Omental fat pad (tissue), 4 donors: Measurements from ENCODE around the gene BCR. TPM values are rescaled to one million over a fixed set of nuclear protein-coding genes. Genes with fewer than 3 reads are reported as not detected.

Source experiments
- ATAC-seq: fragments of 150-250 bp; one replicate; pipeline ENCODE4 v1.9.1; 2016; ENCODE audit warnings: mild to moderate bottlenecking, moderate library complexity; ENCODE audit not compliant: low FRiP score
- DNase-seq: peaks from one replicate; pipeline ENCODE4 v3.0.0-alpha.2; 2019; ENCODE audit warnings: low spot score
- CTCF ChIP-seq, 3 donors: fragments of 450-650 bp; IDR thresholded peaks; one replicate each; pipeline ENCODE4 v1.5.1; 2016 to 2017; ENCODE audit warnings: antibody characterized with exemption in 3 of 3, mild to moderate bottlenecking in 3 of 3, moderate library complexity in 2 of 3
- total RNA-seq, 4 donors: library from RNA; depleted of rRNA; stranded (reverse); fragments of >200 nt; gene quantifications; one replicate each; pipeline ENCODE4 v1.1.0, GENCODE V29; 2016

The BCR gene
- total RNA-seq, 4 donors from 2014 or later: 34.8 to 128 (median 51.4) TPM

- ATAC-seq (no peak), DNase-seq (no peak)
Measured at GRCh38 chr22:23292453-23293350, 112.4 kb downstream of the BCR start.

GRCh38 chr22:23293720-23294119 lies 113.4 kb downstream of the BCR start:
- DNase-seq (no peak), ATAC-seq (no peak)
- no peak for TF ChIP-seq CTCF (IDR thresholded peaks at IDR 0.05)

More at GRCh38 chr22:23292453-23293350, 112.4 kb downstream of the BCR start:
- no peak for TF ChIP-seq CTCF (IDR thresholded peaks at IDR 0.05)

GRCh38 chr22:23294221-23294620 lies 113.9 kb downstream of the BCR start:
- DNase-seq (no peak), ATAC-seq (no peak)
- TF ChIP-seq CTCF (IDR thresholded peaks at IDR 0.05): no peak

GRCh38 chr22:23300476-23300875 lies 120.2 kb downstream of the BCR start:
- DNase-seq (no peak), ATAC-seq (no peak)
- TF ChIP-seq CTCF (IDR thresholded peaks at IDR 0.05): no peak

- ATAC-seq (no peak), DNase-seq (no peak)
- no peak for TF ChIP-seq CTCF (IDR thresholded peaks at IDR 0.05)
Measured at GRCh38 chr22:23301591-23301990, 121.3 kb downstream of the BCR start.

- no peak for TF ChIP-seq CTCF (IDR thresholded peaks at IDR 0.05)
- DNase-seq (no peak), ATAC-seq (no peak)
Measured at GRCh38 chr22:23302171-23303002, 122.1 kb downstream of the BCR start.
